HepG2 (cell line): ENCODE measurements around the gene KRI1. TPM values are rescaled to one million over a fixed set of nuclear protein-coding genes. Genes with fewer than 3 reads are reported as not detected.

Source experiments
- BORCS8-MEF2B ChIP-seq: sonication (generic); formaldehyde crosslinking; IDR thresholded peaks from 2 replicates; pipeline ENCODE4 v1.8.0; 2022; ENCODE audit warnings: mild to moderate bottlenecking, missing genetic modification reagents
- BRD4 ChIP-seq: sonication (generic); formaldehyde crosslinking; IDR thresholded peaks from 2 replicates; pipeline ENCODE4 v1.4.0; 2020; ENCODE audit warnings: missing genetic modification reagents
- MAFF ChIP-seq: IDR thresholded peaks from 2 replicates; pipeline ENCODE4 v1.6.1; 2011; ENCODE audit warnings: low read depth, low read length, improper control_type of control experiment
- MIXL1 ChIP-seq: IDR thresholded peaks from 2 replicates; pipeline ENCODE4 v1.6.1; 2016
- MTA3 ChIP-seq: sonication (generic); formaldehyde crosslinking; IDR thresholded peaks from 2 replicates; pipeline ENCODE4 v1.4.0; 2020; ENCODE audit warnings: missing genetic modification reagents
- NCOA5 ChIP-seq: sonication (generic); formaldehyde crosslinking; IDR thresholded peaks from 2 replicates; pipeline ENCODE4 v1.4.0; 2020; ENCODE audit warnings: missing genetic modification reagents
- NFE2L2 ChIP-seq: fragments of 150-350 bp; IDR thresholded peaks from 2 replicates; pipeline ENCODE4 v1.6.1; 2014; ENCODE audit warnings: low read length
- NFYB ChIP-seq: sonication (generic); formaldehyde crosslinking; IDR thresholded peaks from 2 replicates; pipeline ENCODE4 v1.4.0; 2020; ENCODE audit warnings: missing genetic modification reagents
- ONECUT2 ChIP-seq: sonication (generic); formaldehyde crosslinking; IDR thresholded peaks from 2 replicates; pipeline ENCODE4 v1.4.0; 2020; ENCODE audit warnings: missing genetic modification reagents
- PCBP2 ChIP-seq: fragments of 200-400 bp; formaldehyde crosslinking; optimal IDR thresholded peaks from 2 replicates; pipeline ENCODE3; 2018; ENCODE audit warnings: low read length, low read depth; ENCODE audit not compliant: poor library complexity, severe bottlenecking
- PHF5A ChIP-seq: IDR thresholded peaks from one replicate; pipeline ENCODE4 v1.6.1; 2018; ENCODE audit warnings: low read depth, missing genetic modification reagents; ENCODE audit not compliant: unreplicated experiment
- PLRG1 ChIP-seq: fragments of 450-650 bp; conservative IDR thresholded peaks from 2 replicates; pipeline ENCODE4 v1.6.1; 2016
- ZKSCAN1 ChIP-seq: fragments of 150-350 bp; IDR thresholded peaks from 2 replicates; pipeline ENCODE4 v1.6.1; 2014; ENCODE audit warnings: low read length
- ZNF318 ChIP-seq: sonication (generic); formaldehyde crosslinking; IDR thresholded peaks from 2 replicates; pipeline ENCODE4 v1.4.0; 2020; ENCODE audit warnings: mild to moderate bottlenecking, missing genetic modification reagents
- ZNF761 ChIP-seq: sonication (generic); formaldehyde crosslinking; conservative IDR thresholded peaks from 2 replicates; pipeline ENCODE4 v1.4.0; 2020; ENCODE audit warnings: mild to moderate bottlenecking, missing genetic modification reagents
- ZNF782 ChIP-seq: sonication (generic); formaldehyde crosslinking; IDR thresholded peaks from 2 replicates; pipeline ENCODE4 v1.4.0; 2020; ENCODE audit warnings: missing genetic modification reagents, mild to moderate bottlenecking, borderline replicate concordance
- polyA plus RNA-seq, 8 experiments: library from polyadenylated mRNA; depleted of rRNA in 3 of 8; stranded (reverse) in 7 of 8; unstranded in 1 of 8; fragments of >200 nt; fragmentation: Illumina TruSeq in 4 of 8; extraction: Trizol in 4 of 8; gene quantifications; 2 replicates each; pipeline versions ENCODE4 v1.2.1 to v1.2.3, GENCODE V29; 2011 to 2016; ENCODE audit warnings: low read depth in 4 of 8, missing spikeins in 1 of 8, mixed read lengths in 1 of 8; ENCODE audit not compliant: insufficient read depth in 1 of 8
- total RNA-seq, 5 experiments: library from RNA; depleted of rRNA; stranded (reverse); fragments of >200 nt; fragmentation: Illumina TruSeq; extraction: Trizol; gene quantifications; 2 replicates each; pipeline ENCODE4 v1.2.3, GENCODE V29; 2016; ENCODE audit warnings: low read depth in 1 of 5
- TF ChIP-seq, protein P1 (sequence below): sonication (generic); formaldehyde crosslinking; IDR thresholded peaks from 2 replicates; pipeline ENCODE4 v1.8.1; 2023; ENCODE audit warnings: mild to moderate bottlenecking, missing genetic modification reagents
- TF ChIP-seq, protein P2 (sequence below): sonication (generic); formaldehyde crosslinking; IDR thresholded peaks from 2 replicates; pipeline ENCODE4 v1.4.0; 2020; ENCODE audit warnings: missing genetic modification reagents, borderline replicate concordance

KRI1 gene
- total and polyA plus RNA-seq, 2 of the 13 experiments (the other 11 are each of a cell fraction or from before 2014, with no cell fraction given), result 9.1 to 11.7 TPM

- TF ChIP-seq ONECUT2 (CRISPR knock-in tag), result no peak; the same call in none of the 2 replicates
- no peak for TF ChIP-seq NCOA5 (CRISPR knock-in tag)
- peak; percentile 33; the same call in 1 of the 2 replicates for TF ChIP-seq NFYB (CRISPR knock-in tag)
- TF ChIP-seq PCBP2, result no peak
- peak; percentile 74 for TF ChIP-seq PHF5A
- TF ChIP-seq ZKSCAN1, result no peak
- TF ChIP-seq ZNF318 (CRISPR knock-in tag), result peak; percentile 71
- TF ChIP-seq BRD4, result no peak
- TF ChIP-seq MTA3, result no peak
- TF ChIP-seq, protein P1, sequence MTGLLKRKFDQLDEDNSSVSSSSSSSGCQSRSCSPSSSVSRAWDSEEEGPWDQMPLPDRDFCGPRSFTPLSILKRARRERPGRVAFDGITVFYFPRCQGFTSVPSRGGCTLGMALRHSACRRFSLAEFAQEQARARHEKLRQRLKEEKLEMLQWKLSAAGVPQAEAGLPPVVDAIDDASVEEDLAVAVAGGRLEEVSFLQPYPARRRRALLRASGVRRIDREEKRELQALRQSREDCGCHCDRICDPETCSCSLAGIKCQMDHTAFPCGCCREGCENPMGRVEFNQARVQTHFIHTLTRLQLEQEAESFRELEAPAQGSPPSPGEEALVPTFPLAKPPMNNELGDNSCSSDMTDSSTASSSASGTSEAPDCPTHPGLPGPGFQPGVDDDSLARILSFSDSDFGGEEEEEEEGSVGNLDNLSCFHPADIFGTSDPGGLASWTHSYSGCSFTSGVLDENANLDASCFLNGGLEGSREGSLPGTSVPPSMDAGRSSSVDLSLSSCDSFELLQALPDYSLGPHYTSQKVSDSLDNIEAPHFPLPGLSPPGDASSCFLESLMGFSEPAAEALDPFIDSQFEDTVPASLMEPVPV (CRISPR knock-in tag), result peak; percentile 84; the same call in 1 of the 2 replicates
- no peak for TF ChIP-seq PLRG1
- TF ChIP-seq ZNF782 (CRISPR knock-in tag), result peak; percentile 94; the same call in 1 of the 2 replicates
- peak; percentile 81 for TF ChIP-seq MIXL1
- TF ChIP-seq, protein P2, sequence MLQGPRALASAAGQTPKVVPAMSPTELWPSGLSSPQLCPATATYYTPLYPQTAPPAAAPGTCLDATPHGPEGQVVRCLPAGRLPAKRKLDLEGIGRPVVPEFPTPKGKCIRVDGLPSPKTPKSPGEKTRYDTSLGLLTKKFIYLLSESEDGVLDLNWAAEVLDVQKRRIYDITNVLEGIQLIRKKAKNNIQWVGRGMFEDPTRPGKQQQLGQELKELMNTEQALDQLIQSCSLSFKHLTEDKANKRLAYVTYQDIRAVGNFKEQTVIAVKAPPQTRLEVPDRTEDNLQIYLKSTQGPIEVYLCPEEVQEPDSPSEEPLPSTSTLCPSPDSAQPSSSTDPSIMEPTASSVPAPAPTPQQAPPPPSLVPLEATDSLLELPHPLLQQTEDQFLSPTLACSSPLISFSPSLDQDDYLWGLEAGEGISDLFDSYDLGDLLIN (CRISPR knock-in tag), result peak; percentile 75; the same call in 1 of the 2 replicates
- peak; percentile 92 for TF ChIP-seq ZNF761 (CRISPR knock-in tag)
- no peak for TF ChIP-seq NFE2L2
- TF ChIP-seq MAFF, result no peak
- TF ChIP-seq BORCS8-MEF2B (CRISPR knock-in tag), result peak; percentile 92
Measured at GRCh38 chr19:10565567-10566407, at the start of gene KRI1 (continued).
